ENCODE results near the gene RBM18. TPM values are rescaled to one million over a fixed set of nuclear protein-coding genes. Genes with fewer than 3 reads are reported as not detected.
A peak's percentile ranks its signal among the peaks of the same experiment; 100 is the strongest.

RBM18 gene
- total RNA-seq, 1 donor from 2014 or later: 63.8 TPM

- Histone ChIP-seq H3K4me1 (peaks cover 0 to 32% of the 10 kb centered on the region in 2 donors), H3K4me3 (no peak overlapping the region), H3K9me3 (no peaks in the 10 kb centered on the region), H3K36me3 (no peaks in the 10 kb centered on the region), H3K27me3 (peaks cover 28% of the 10 kb centered on the region), H3K27ac (no peak overlapping the region)
- DNase-seq (ENCODE audit: low spot score in 2 of 2): no peak
- intact Hi-C loops (cut with DNase I): no loop called here
- no peak for TF ChIP-seq CTCF (IDR thresholded peaks at IDR 0.05)
Observed at GRCh38 chr9:122222791-122223190, 41.8 kb downstream of the RBM18 start.

GRCh38 chr9:122221183-122221811, 43.3 kb downstream of the RBM18 start:
- intact Hi-C loops (cut with DNase I): no loop called here
- TF ChIP-seq CTCF (IDR thresholded peaks at IDR 0.05): no peak
- DNase-seq (ENCODE audit: low spot score in 2 of 2): no peak
- Histone ChIP-seq H3K4me1 (peaks cover 0 to 23% of the 10 kb centered on the region in 2 donors), H3K9me3 (no peaks in the 10 kb centered on the region), H3K27ac (no peak overlapping the region), H3K27me3 (peaks cover 23% of the 10 kb centered on the region), H3K4me3 (no peak overlapping the region), H3K36me3 (no peaks in the 10 kb centered on the region)

GRCh38 chr9:122220673-122221182, 43.9 kb downstream of the RBM18 start:
- Histone ChIP-seq H3K36me3 (no peaks in the 10 kb centered on the region), H3K4me1 (peaks cover 0 to 23% of the 10 kb centered on the region in 2 donors), H3K9me3 (no peaks in the 10 kb centered on the region), H3K27ac (no peak overlapping the region), H3K4me3 (peak overlapping the region in 1 of 2 donors; percentile 27), H3K27me3 (peaks cover 18% of the 10 kb centered on the region)
- no peak for TF ChIP-seq CTCF (IDR thresholded peaks at IDR 0.05)
- intact Hi-C loops (cut with DNase I): no loop called here
- DNase-seq (ENCODE audit: low spot score in 2 of 2): no peak

GRCh38 chr9:122219856-122220672, 44.6 kb downstream of the RBM18 start:
- Histone ChIP-seq H3K4me1 (peaks cover 0 to 23% of the 10 kb centered on the region in 2 donors), H3K36me3 (no peaks in the 10 kb centered on the region), H3K4me3 (peak overlapping the region; percentile 27 to 37), H3K9me3 (no peaks in the 10 kb centered on the region), H3K27ac (no peak overlapping the region), H3K27me3 (peaks cover 11% of the 10 kb centered on the region)
- TF ChIP-seq CTCF (IDR thresholded peaks at IDR 0.05): no peak
- no peak for DNase-seq (ENCODE audit: low spot score in 2 of 2)
- intact Hi-C loops (cut with DNase I): no loop called here

GRCh38 chr9:122218935-122219855, 45.4 kb downstream of the RBM18 start:
- no peak for TF ChIP-seq CTCF (IDR thresholded peaks at IDR 0.05)
- DNase-seq (ENCODE audit: low spot score in 2 of 2): no peak
- Histone ChIP-seq H3K27me3 (peaks cover 12% of the 10 kb centered on the region), H3K36me3 (no peaks in the 10 kb centered on the region), H3K4me3 (peak overlapping the region; percentile 27 to 37), H3K27ac (no peak overlapping the region), H3K9me3 (no peaks in the 10 kb centered on the region), H3K4me1 (peaks cover 0 to 23% of the 10 kb centered on the region in 2 donors)
- intact Hi-C loops (cut with DNase I): no loop called here
